22Rv1 (cell line): ENCODE measurements around the gene OLFML2A.

Experiments used
- CTCF ChIP-seq: fragments of 450-650 bp; IDR thresholded peaks from 2 replicates; pipeline ENCODE4 v1.5.1; 2017; ENCODE audit warnings: mild to moderate bottlenecking
- ZFX ChIP-seq: fragments of 450-650 bp; IDR thresholded peaks from 2 replicates; pipeline ENCODE4 v1.6.1; 2017; ENCODE audit warnings: antibody characterized with exemption, borderline replicate concordance

GRCh38 chr9:124778575-124779367 lies 1.8 kb downstream of the OLFML2A start:
- TF ChIP-seq CTCF (no peak), ZFX (no peak)
